Measurements from ENCODE around the gene GPR150. TPM values are rescaled to one million over a fixed set of nuclear protein-coding genes. Genes with fewer than 3 reads are reported as not detected.
A peak's percentile ranks its signal among the peaks of the same experiment; 100 is the strongest.
"Not testable (repeated sequence)": the region's sequence is repeated elsewhere in the genome, so short reads cannot be mapped to it uniquely, and the experiment has no call there.

The GPR150 gene
- total and polyA plus RNA-seq, 2 of the 4 experiments (the other 2 are of a cell fraction) = under 0.01 to 0.10 TPM

DNA sequence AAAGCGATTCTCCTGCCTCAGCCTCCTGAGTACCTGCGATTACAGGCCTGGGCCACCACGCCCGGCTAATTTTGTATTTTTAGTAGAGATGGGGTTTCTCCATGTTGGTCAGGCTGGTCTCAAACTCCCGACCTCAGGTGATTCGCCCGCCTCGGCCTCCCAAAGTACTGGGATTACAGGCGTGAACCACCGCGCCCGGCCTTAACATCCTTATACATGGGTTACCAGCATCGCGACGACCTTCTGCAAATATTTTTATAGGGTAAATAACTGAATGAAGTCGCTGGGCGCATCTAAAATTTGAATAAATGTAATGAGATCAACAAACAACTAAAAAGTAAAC is 26.3 kb downstream of the GPR150 start:
- peak overlapping the region; percentile 32; the same call in 1 of the 2 replicates for H2BK120ac ChIP-seq (ENCODE audit: low read depth, low read length)
- H2BK5ac ChIP-seq (ENCODE audit: low read depth, low read length, poor library complexity, severe bottlenecking); H2AK5ac ChIP-seq (ENCODE audit: low read depth, low read length); H4K20me1 ChIP-seq (ENCODE audit: insufficient read depth, low read length); DNase-seq; ATAC-seq (ENCODE audit: low read depth); H4K91ac ChIP-seq (ENCODE audit: insufficient read depth, low read depth, low read length); H3K9me3 ChIP-seq (ENCODE audit: control insufficient read depth, insufficient read depth, low read length); H2BK15ac ChIP-seq (ENCODE audit: low read depth, low read length); dilution Hi-C loops (cut with HindIII; ENCODE audit: low sequenced_read_pairs, unreplicated experiment); H3K23ac ChIP-seq (ENCODE audit: low read depth, low read length); H3K27me3 ChIP-seq (ENCODE audit: control insufficient read depth, insufficient read depth, low read length); H3K18ac ChIP-seq (ENCODE audit: low read depth, low read length); H4K5ac ChIP-seq (ENCODE audit: low read depth, low read length); H3K56ac ChIP-seq (ENCODE audit: extremely low read depth, insufficient read depth, low read length); H3K4me1 ChIP-seq (ENCODE audit: control insufficient read depth, insufficient read depth, low read length); H3K36me3 ChIP-seq (ENCODE audit: control insufficient read depth, insufficient read depth, low read length); H3K14ac ChIP-seq (replicated peaks; ENCODE audit: low read depth, low read length); H3K9ac ChIP-seq (ENCODE audit: low read depth, low read length); H3K79me1 ChIP-seq (ENCODE audit: low read depth in 1 of 2, low read length in 2 of 2); H3K27ac ChIP-seq (ENCODE audit: insufficient read depth, low read length); BruUV-seq (replicated peaks); H2AK9ac ChIP-seq (replicated peaks; ENCODE audit: low read depth, low read length, poor library complexity); H3K9me1 ChIP-seq (ENCODE audit: insufficient read depth, low read length): not testable (repeated sequence)
- 0 out of 2 replicates have a peak overlapping the region, but pooled peaks have one; percentile 68 for H2BK20ac ChIP-seq (ENCODE audit: low read depth, low read length)
- H3K4me3 ChIP-seq (ENCODE audit: insufficient read depth, low read depth, low read length) = peak overlapping the region; percentile 55; the same call in 1 of the 2 replicates
- no CpG with 5 or more reads among the region's 17 CpGs for WGBS, 2 experiments (ENCODE audit: extremely low coverage in 2 of 2, insufficient read length in 1 of 2)
- ChIA-PET CTCF (interaction anchor here (1.1 to 1.4 kb wide), 3 partner anchors 135 to 201 kb away, joined by 3 to 4 read pairs (median 4); no protein-coding TSS in a partner anchor), POLR2A (ENCODE audit: unreplicated experiment) (interaction anchor here (0.7 kb wide), 2 partner anchors 92 to 176 kb away, joined by 3 to 4 read pairs; partner anchors contain the start of gene GLRX)
- H3K4me2 ChIP-seq (ENCODE audit: low read depth, low read length) = peak overlapping the region; percentile 41
- in situ Hi-C loops (cut with MboI; ENCODE audit: low sequenced_read_pairs) = loop anchor here (25.0 kb wide), 1 partner anchor 666 kb away; no protein-coding TSS in a partner anchor
- intact Hi-C loops (cut with micrococcal nuclease) = loop anchor here (5.0 to 10.0 kb wide), 2 partner anchors 86 to 959 kb away; partner anchors contain the start of gene RHOBTB3
- peak overlapping the region; percentile 39 to 86 for H4K8ac ChIP-seq (ENCODE audit: low read depth in 2 of 2, low read length in 2 of 2)
- H3K4ac ChIP-seq (ENCODE audit: low read depth, low read length) = peak overlapping the region; percentile 61
- peak overlapping the region; percentile 94 for H2AFZ ChIP-seq (replicated peaks; ENCODE audit: low read length, poor library complexity)

Data from IMR-90 (cell line).